Dendritic cell treated with granulocyte-macrophage colony-stimulating factor and Interleukin-4, amounts not matched to agents 40 ng/mL and 50 ng/mL, for 4 days (primary cell): ENCODE measurements around the gene ARRDC3.
"Not testable (repeated sequence)": the region's sequence is repeated elsewhere in the genome, so short reads cannot be mapped to it uniquely, and the experiment has no call there.

Experiments
- H3K27ac Mint-ChIP-seq: one replicate; pipeline ENCODE4 v1.8.0; 2022; ENCODE audit warnings: mild to moderate bottlenecking, mixed read lengths
- H3K27me3 Mint-ChIP-seq: one replicate; pipeline ENCODE4 v1.8.0; 2022; ENCODE audit warnings: mild to moderate bottlenecking, mixed read lengths
- H3K36me3 Mint-ChIP-seq: one replicate; pipeline ENCODE4 v1.8.0; 2022; ENCODE audit warnings: low read depth, mixed read lengths
- H3K4me1 Mint-ChIP-seq: one replicate; pipeline ENCODE4 v1.8.0; 2022; ENCODE audit warnings: low read depth, mixed read lengths
- H3K4me3 Mint-ChIP-seq: one replicate; pipeline ENCODE4 v1.8.0; 2022; ENCODE audit warnings: mild to moderate bottlenecking, moderate library complexity, mixed read lengths
- H3K9me3 Mint-ChIP-seq: one replicate; pipeline ENCODE4 v1.8.0; 2022; ENCODE audit warnings: mixed read lengths
- intact Hi-C: fragments of 100-400 bp; cut with micrococcal nuclease; formaldehyde crosslinking; loops from one replicate; pipeline ENCODE4 v1.15.0; 2022

Gene ARRDC3

DNA sequence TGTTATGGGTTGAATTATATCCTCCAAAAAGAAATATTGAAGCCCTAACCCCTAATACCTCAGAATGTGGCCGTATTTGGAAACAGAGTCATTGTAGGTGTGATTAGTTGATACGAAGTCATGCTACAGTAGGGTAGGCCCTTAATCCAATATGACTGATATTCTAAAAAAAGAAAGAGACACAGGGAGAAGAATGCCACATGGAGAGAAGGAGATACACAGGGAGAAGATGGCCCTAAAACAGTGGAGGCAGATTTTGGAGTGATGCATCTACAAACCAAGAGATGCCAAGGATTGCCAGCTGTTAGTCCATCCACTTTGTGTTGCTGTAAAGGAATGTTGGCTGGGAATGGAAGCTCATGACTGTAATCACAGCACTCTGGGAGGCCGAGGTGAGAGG lies 21.3 kb downstream of the ARRDC3 start:
- Mint-ChIP-seq H3K36me3 (no peaks in the 10 kb centered on the region), H3K4me3 (no peak overlapping the region), H3K27ac (no peak overlapping the region), H3K9me3 (no peaks in the 10 kb centered on the region), H3K4me1 (peaks cover 6% of the 10 kb centered on the region), H3K27me3 (no peaks in the 10 kb centered on the region)
- intact Hi-C loops: no loop called here

DNA sequence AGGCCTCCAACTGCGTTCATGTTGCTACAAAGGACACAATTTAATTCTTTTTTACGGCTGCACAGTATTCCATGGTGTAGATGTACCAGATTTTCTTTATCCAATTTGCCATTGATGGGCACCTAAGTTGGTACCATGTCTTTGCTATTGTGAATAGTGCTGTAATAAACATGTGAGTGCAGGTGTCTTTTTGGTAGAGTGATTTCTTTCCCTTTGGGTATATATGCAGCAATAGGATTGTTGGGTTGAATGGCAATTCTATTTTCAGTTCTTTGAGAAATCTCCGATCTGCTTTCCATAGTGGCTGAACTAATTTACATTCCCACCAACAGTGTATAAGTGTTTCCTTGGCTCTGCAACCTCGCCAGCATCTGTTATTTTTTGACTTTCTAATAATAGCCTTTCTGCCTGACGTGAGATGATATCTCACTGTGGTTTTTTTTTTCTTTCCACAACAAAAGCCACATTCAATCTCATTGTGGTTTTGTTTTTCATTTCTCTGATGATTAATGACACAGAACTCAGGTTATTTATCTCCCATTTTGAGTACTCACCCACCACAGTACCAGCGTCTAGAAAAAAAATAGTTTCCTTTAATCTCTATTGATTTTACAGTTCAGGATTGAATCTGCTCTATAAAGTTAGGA lies 21.9 kb downstream of the ARRDC3 start:
- no peaks in the 10 kb centered on the region for H3K9me3 Mint-ChIP-seq
- H3K4me3 Mint-ChIP-seq: no peak overlapping the region
- H3K4me1 Mint-ChIP-seq: peaks cover 12% of the 10 kb centered on the region
- no peaks in the 10 kb centered on the region for H3K27me3 Mint-ChIP-seq
- H3K27ac Mint-ChIP-seq: no peak overlapping the region
- no peaks in the 10 kb centered on the region for H3K36me3 Mint-ChIP-seq
- intact Hi-C loops: no loop called here

DNA sequence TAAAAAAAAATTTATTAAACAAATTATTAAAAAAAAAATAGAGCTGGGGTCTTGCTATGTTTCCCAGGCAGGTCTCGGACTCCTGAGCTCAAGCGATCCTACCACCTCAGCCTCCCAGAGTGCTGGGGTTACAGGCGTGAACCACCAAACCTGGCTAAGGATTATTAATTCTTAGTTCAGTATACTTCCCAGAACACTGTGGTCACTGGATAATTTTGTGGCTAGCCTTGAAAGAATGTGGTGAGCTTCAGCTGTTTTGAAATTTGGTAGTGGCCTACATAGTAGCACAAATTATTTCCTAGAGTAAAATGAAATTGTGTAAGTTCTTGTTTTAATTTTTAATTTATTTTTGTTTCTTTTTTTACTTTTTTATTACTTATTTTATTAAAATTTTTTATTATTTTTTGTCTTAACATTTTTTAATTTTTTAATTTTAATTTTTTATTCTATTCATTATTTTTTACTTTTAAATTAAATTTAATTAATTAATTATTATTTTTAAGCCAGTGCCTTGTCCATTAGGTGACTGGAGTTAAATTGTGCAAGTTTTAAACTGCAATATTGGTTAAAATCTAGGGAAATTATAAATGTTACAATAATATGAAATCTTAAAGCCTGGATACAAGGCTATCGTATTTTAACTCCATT lies 23.0 kb downstream of the ARRDC3 start:
- H3K27ac Mint-ChIP-seq: no peak overlapping the region
- peaks cover 22% of the 10 kb centered on the region for H3K4me1 Mint-ChIP-seq
- intact Hi-C loops: loop anchor here (5.0 kb wide), 1 partner anchor 43 kb away; no protein-coding TSS in a partner anchor
- no peak overlapping the region for H3K4me3 Mint-ChIP-seq
- no peaks in the 10 kb centered on the region for H3K9me3 Mint-ChIP-seq
- H3K36me3 Mint-ChIP-seq: no peaks in the 10 kb centered on the region
- no peaks in the 10 kb centered on the region for H3K27me3 Mint-ChIP-seq

GRCh38 chr5:91357806-91358205 lies 25.3 kb downstream of the ARRDC3 start:
- intact Hi-C loops: loop anchor here (5.0 kb wide), 1 partner anchor 41 kb away; no protein-coding TSS in a partner anchor
- no peaks in the 10 kb centered on the region for H3K27me3 Mint-ChIP-seq

GRCh38 chr5:91357012-91357634 lies 26.0 kb downstream of the ARRDC3 start:
- H3K27ac Mint-ChIP-seq: no peak overlapping the region

More at GRCh38 chr5:91357806-91358205, 25.3 kb downstream of the ARRDC3 start:
- H3K4me1 Mint-ChIP-seq: peaks cover 36% of the 10 kb centered on the region
- no peak overlapping the region for H3K4me3 Mint-ChIP-seq
- no peak overlapping the region for H3K27ac Mint-ChIP-seq
- no peaks in the 10 kb centered on the region for H3K36me3 Mint-ChIP-seq
- H3K9me3 Mint-ChIP-seq: no peaks in the 10 kb centered on the region

DNA sequence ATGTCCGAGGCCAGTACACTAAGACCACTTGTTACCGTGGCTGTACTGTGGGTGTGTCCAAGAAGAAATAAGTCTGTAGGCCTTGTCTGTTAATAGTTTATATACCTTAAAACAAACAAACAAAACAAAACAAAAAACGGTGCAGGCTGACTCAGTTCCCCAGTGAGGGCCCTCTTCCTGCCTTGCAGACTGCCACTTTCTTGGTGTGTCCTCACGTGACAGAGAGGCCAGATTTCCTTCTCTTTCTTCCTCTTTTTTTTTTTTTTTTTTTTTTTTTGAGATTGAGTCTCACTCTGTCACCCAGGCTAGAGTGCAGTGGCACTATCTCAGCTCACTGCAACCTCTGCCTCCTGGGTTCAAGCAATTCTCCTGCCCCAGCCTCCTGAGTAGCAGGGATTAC lies 28.2 kb downstream of the ARRDC3 start:
- Mint-ChIP-seq H3K4me1 (peaks cover 52% of the 10 kb centered on the region), H3K27ac (peak overlapping the region; percentile 78)
- H3K4me3 Mint-ChIP-seq, H3K9me3 Mint-ChIP-seq, H3K36me3 Mint-ChIP-seq, H3K27me3 Mint-ChIP-seq: not testable (repeated sequence)
- intact Hi-C loops: loop anchor here (5.0 kb wide), 1 partner anchor 38 kb away; no protein-coding TSS in a partner anchor

More at GRCh38 chr5:91357012-91357634, 26.0 kb downstream of the ARRDC3 start:
- Mint-ChIP-seq H3K9me3 (no peaks in the 10 kb centered on the region), H3K4me3 (no peak overlapping the region), H3K4me1 (peaks cover 37% of the 10 kb centered on the region), H3K36me3 (no peaks in the 10 kb centered on the region), H3K27me3 (no peaks in the 10 kb centered on the region)
- intact Hi-C loops: loop anchor here (5.0 kb wide), 1 partner anchor 40 kb away; no protein-coding TSS in a partner anchor

- peaks cover 52% of the 10 kb centered on the region for H3K4me1 Mint-ChIP-seq
- intact Hi-C loops: no loop called here
- peaks cover 5% of the 10 kb centered on the region for H3K36me3 Mint-ChIP-seq
- no peak overlapping the region for H3K27ac Mint-ChIP-seq
- no peaks in the 10 kb centered on the region for H3K27me3 Mint-ChIP-seq
- H3K4me3 Mint-ChIP-seq: no peak overlapping the region
- H3K9me3 Mint-ChIP-seq: peaks cover 9% of the 10 kb centered on the region
These were observed 30.1 kb downstream of the ARRDC3 start for GRCh38 chr5:91352831-91353695.

GRCh38 chr5:91345461-91345860 lies 37.7 kb downstream of the ARRDC3 start:
- no peaks in the 10 kb centered on the region for H3K27me3 Mint-ChIP-seq
- intact Hi-C loops: no loop called here
- no peaks in the 10 kb centered on the region for H3K4me1 Mint-ChIP-seq
- H3K27ac Mint-ChIP-seq: no peak overlapping the region
- H3K4me3 Mint-ChIP-seq: no peak overlapping the region
- H3K36me3 Mint-ChIP-seq: peaks cover 5% of the 10 kb centered on the region
- H3K9me3 Mint-ChIP-seq: peaks cover 9% of the 10 kb centered on the region

GRCh38 chr5:91344661-91345200 lies 38.4 kb downstream of the ARRDC3 start:
- H3K27me3 Mint-ChIP-seq, intact Hi-C loops, H3K4me3 Mint-ChIP-seq, H3K36me3 Mint-ChIP-seq, H3K9me3 Mint-ChIP-seq, H3K27ac Mint-ChIP-seq, H3K4me1 Mint-ChIP-seq: not testable (repeated sequence)

GRCh38 chr5:91343916-91344315 lies 39.2 kb downstream of the ARRDC3 start:
- H3K27ac Mint-ChIP-seq: no peak overlapping the region
- H3K9me3 Mint-ChIP-seq: peaks cover 8% of the 10 kb centered on the region
- peaks cover 5% of the 10 kb centered on the region for H3K36me3 Mint-ChIP-seq
- no peak overlapping the region for H3K4me3 Mint-ChIP-seq
- intact Hi-C loops: no loop called here
- no peaks in the 10 kb centered on the region for H3K4me1 Mint-ChIP-seq
- H3K27me3 Mint-ChIP-seq: no peaks in the 10 kb centered on the region

- H3K4me3 Mint-ChIP-seq, intact Hi-C loops, H3K9me3 Mint-ChIP-seq, H3K27me3 Mint-ChIP-seq, H3K36me3 Mint-ChIP-seq, H3K4me1 Mint-ChIP-seq, H3K27ac Mint-ChIP-seq: not testable (repeated sequence)
These were observed 40.2 kb downstream of the ARRDC3 start for GRCh38 chr5:91342931-91343330.

DNA sequence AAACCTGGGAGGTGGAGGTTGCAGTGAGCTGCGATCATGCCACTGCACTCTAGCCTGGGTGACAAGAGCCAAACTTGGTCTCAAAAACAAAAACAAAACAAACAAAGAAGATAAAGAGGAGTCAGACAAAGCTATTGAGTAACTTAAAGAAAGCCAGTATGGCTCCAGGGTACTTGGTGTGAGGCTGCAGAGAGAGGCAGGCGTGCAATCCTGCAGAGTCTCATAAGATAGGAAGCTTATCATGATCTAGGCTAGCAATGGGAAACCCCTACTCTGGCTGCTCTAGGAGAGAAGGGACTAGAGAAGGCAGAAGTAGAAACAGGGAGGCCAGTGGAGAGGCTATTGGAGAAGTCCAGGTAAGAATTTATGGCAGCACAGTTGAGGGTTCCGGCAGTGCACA lies 42.0 kb downstream of the ARRDC3 start:
- H3K4me3 Mint-ChIP-seq: no peak overlapping the region
- no peaks in the 10 kb centered on the region for H3K4me1 Mint-ChIP-seq
- H3K27ac Mint-ChIP-seq: no peak overlapping the region
- H3K9me3 Mint-ChIP-seq: no peaks in the 10 kb centered on the region
- H3K36me3 Mint-ChIP-seq: no peaks in the 10 kb centered on the region
- H3K27me3 Mint-ChIP-seq: no peaks in the 10 kb centered on the region
- intact Hi-C loops: no loop called here

- Mint-ChIP-seq H3K9me3 (no peaks in the 10 kb centered on the region), H3K4me1 (no peaks in the 10 kb centered on the region), H3K4me3 (no peak overlapping the region), H3K27ac (no peak overlapping the region), H3K36me3 (no peaks in the 10 kb centered on the region), H3K27me3 (no peaks in the 10 kb centered on the region)
- intact Hi-C loops: no loop called here
These were observed 42.6 kb downstream of the ARRDC3 start for GRCh38 chr5:91340532-91340931.
